Mucosa of stomach (tissue), 1 donor: ENCODE data around the gene GALNT2.

Experiments used
- H3K27me3 ChIP-seq: one replicate; pipeline ENCODE4 v1.7.0; 2013; ENCODE audit warnings: mild to moderate bottlenecking, low read length; ENCODE audit not compliant: control insufficient read depth, insufficient read depth
- H3K36me3 ChIP-seq: one replicate; pipeline ENCODE4 v1.7.0; 2013; ENCODE audit warnings: low read length; ENCODE audit not compliant: control insufficient read depth, insufficient read depth
- H3K4me1 ChIP-seq: one replicate; pipeline ENCODE4 v1.7.0; 2013; ENCODE audit warnings: mild to moderate bottlenecking, low read length; ENCODE audit not compliant: control insufficient read depth, insufficient read depth
- H3K4me3 ChIP-seq: one replicate; pipeline ENCODE4 v1.7.0; 2013; ENCODE audit warnings: low read length
- H3K9ac ChIP-seq: one replicate; pipeline ENCODE4 v1.7.0; 2013; ENCODE audit warnings: mild to moderate bottlenecking, low read length, moderate library complexity
- H3K9me3 ChIP-seq: one replicate; pipeline ENCODE4 v1.7.0; 2013; ENCODE audit warnings: mild to moderate bottlenecking, low read length, moderate library complexity; ENCODE audit not compliant: control insufficient read depth
- donor health status: Pancreatic carcinoma.

Gene GALNT2

DNA sequence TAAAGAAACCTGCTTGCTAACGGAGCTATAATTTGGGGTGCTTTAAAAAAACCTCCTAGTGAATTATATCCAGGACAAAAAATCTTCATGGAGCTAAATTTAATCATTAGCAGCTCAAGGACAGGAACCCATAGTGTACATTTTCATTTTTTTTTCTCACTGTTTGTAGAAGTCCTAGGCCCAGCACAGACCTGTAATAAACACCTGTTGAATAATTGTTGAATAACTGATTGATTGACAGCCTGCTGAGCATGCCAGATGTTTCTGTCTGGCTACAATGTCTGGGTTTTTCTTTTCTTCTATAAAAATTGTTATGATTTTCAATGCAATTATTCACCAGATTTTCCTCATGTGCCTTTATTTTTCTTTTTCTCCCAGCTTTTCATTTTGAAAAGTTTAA lies 10.9 kb upstream of the GALNT2 start:
- H3K9ac ChIP-seq, result no peak overlapping the region
- no peaks in the 10 kb centered on the region for H3K4me1 ChIP-seq
- H3K9me3 ChIP-seq, result no peaks in the 10 kb centered on the region
- no peaks in the 10 kb centered on the region for H3K27me3 ChIP-seq
- H3K36me3 ChIP-seq, result no peaks in the 10 kb centered on the region
- no peak overlapping the region for H3K4me3 ChIP-seq

DNA sequence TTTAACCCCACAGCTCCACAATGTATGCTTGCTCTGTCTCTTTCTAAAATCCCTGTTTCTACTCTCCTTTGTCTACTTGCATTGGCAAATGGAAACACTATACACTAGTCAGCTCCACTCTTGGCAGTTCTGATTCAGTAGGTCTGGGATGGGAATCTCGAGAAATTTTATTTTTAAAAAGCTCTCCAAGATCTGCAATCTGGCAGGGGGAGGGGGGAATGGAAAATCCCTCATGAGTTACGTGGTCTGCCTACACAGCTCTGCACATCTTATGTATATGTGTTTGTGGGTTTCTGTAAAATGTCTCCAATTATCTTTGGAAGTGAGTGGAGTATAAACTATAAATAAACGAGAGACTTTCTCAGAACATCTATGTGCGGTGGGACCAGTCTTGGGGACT lies 9.9 kb upstream of the GALNT2 start:
- Histone ChIP-seq H3K9me3 (no peaks in the 10 kb centered on the region), H3K4me1 (no peaks in the 10 kb centered on the region), H3K36me3 (no peaks in the 10 kb centered on the region), H3K4me3 (no peak overlapping the region), H3K9ac (no peak overlapping the region), H3K27me3 (no peaks in the 10 kb centered on the region)

DNA sequence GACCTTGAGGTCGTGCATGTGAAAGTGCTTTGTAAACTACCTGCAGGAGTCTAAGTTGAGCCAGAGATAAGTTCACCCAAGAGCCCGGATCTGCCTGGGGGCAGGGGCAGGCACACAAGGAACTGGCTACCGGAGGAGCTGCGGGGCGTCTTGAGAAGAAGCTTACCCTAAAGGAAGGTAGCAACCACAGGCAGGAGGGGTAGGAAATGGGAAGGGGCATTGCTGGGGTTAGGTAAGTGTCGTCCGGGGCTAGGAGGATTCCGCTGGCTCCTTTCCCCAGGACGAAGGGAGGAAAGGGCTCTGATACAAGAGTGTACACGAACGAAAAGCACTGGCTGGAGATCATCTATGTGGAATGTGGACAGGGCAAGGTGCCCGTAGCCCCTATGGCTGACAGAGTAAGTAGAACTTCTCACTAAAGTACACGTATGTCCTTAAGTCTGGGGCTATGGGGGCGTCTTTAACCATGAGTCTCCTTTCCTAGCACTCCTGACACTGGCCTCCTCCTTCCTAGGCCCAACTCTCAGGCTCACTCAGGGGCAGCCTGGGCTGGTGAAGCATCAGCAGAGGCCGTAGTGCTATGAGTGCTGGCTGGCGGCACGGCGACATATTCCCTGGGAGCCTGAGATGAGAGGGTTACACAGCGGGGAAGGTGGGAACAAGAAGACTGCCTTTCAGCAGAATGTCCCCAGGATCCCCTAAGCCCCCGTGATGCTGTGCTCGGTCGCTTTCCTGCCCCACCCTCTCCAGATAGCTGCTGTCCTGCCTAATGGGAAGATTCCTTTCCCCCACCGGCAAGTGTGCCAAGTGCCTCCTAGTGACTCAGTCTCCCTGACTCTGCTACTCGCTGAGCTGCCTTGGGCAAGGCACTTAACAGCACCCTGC lies 9.1 kb upstream of the GALNT2 start:
- H3K9ac ChIP-seq, result no peak overlapping the region
- no peak overlapping the region for H3K4me3 ChIP-seq
- no peaks in the 10 kb centered on the region for H3K9me3 ChIP-seq
- H3K4me1 ChIP-seq, result no peaks in the 10 kb centered on the region
- no peaks in the 10 kb centered on the region for H3K36me3 ChIP-seq
- no peaks in the 10 kb centered on the region for H3K27me3 ChIP-seq

- H3K4me3 ChIP-seq, result no peak overlapping the region
- H3K9me3 ChIP-seq, result no peaks in the 10 kb centered on the region
- no peak overlapping the region for H3K9ac ChIP-seq
- H3K27me3 ChIP-seq, result no peaks in the 10 kb centered on the region
- no peaks in the 10 kb centered on the region for H3K4me1 ChIP-seq
- no peaks in the 10 kb centered on the region for H3K36me3 ChIP-seq
Measured at GRCh38 chr1:230058626-230059025, 8.4 kb upstream of the GALNT2 start.

DNA sequence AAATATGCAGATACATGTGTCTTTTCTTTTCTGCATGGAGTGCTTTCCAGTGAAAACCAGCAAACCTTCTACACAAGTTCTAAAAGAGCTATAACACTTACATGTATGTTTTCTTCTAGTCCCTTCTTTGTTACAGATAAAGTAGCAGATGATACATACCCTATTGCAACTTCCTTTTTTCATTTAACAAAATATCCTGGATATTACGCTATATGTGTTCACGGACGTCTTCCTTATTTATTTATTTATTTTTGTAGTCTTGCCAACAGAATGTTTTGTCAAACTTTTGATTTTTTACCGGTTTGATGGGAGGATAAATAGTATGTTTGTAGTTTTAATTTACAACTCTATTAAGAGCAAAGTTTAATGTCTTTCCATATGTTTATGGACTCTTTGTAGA lies 5.2 kb upstream of the GALNT2 start:
- Histone ChIP-seq H3K27me3 (no peaks in the 10 kb centered on the region), H3K9ac (no peak overlapping the region), H3K9me3 (no peaks in the 10 kb centered on the region), H3K4me3 (no peak overlapping the region), H3K36me3 (no peaks in the 10 kb centered on the region), H3K4me1 (no peaks in the 10 kb centered on the region)

DNA sequence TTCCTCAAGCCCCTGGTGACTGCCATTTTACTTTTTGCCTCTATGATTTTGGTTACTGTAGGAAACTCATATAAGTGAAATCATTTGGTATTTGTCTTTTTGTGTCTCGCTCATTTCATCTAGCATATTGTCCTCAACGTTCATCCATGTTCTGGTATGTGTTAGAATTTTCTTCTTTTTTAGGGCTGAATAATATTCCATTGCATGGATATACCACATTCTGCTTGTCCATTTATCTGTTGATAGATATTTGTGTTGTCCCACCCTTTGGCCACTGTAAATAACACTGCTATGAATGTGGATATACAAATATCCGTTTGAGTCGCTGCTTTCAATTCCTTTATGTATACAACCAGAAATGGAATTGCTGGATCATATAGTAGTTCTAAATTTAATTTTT lies 4.5 kb upstream of the GALNT2 start:
- no peaks in the 10 kb centered on the region for H3K27me3 ChIP-seq
- no peak overlapping the region for H3K4me3 ChIP-seq
- H3K9me3 ChIP-seq, result no peaks in the 10 kb centered on the region
- H3K36me3 ChIP-seq, result no peaks in the 10 kb centered on the region
- H3K9ac ChIP-seq, result no peak overlapping the region
- no peaks in the 10 kb centered on the region for H3K4me1 ChIP-seq

DNA sequence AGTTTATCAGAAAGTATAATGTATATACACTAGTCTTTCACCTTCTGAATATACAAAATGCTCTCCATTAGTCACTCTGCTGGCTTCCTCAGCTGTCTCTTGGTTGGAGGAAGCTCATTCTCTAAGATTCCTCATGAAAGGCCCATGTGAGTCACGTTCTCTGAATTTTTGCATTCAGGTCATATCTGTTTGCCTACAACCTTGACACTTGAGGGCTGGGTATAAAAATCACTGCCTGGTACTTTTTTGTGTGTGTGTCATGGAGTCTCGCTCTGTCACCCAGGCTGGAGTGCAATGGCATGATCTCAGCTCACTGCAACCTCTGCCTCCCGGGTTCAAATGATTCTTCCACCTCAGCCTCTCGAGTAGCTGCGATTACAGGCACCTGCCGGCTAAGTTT lies 2.8 kb upstream of the GALNT2 start:
- Histone ChIP-seq H3K27me3 (no peaks in the 10 kb centered on the region), H3K4me1 (peaks cover 9% of the 10 kb centered on the region), H3K9me3 (no peaks in the 10 kb centered on the region), H3K9ac (no peak overlapping the region), H3K36me3 (no peaks in the 10 kb centered on the region), H3K4me3 (no peak overlapping the region)

DNA sequence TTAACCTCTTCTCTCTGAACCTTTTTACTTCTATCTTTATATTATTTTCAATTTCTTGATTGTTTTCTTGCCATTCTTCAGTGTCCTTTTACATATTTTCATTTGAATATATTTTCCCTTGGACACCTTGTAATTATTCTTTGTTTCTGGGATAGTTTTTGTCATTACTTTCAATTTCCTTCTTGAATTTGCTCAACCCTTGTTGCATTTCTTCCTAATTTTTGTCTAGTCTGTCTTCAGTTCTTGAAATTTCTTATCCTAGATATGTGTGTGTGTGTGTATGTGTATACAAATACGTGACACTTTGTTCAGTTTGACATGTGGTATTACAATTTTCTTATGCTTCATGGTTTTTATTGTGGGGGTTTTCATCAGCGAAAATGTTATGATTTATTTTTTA lies 1.9 kb upstream of the GALNT2 start:
- no peaks in the 10 kb centered on the region for H3K9me3 ChIP-seq
- no peak overlapping the region for H3K4me3 ChIP-seq
- no peak overlapping the region for H3K9ac ChIP-seq
- H3K36me3 ChIP-seq, result no peaks in the 10 kb centered on the region
- H3K4me1 ChIP-seq, result peaks cover 11% of the 10 kb centered on the region
- no peaks in the 10 kb centered on the region for H3K27me3 ChIP-seq

DNA sequence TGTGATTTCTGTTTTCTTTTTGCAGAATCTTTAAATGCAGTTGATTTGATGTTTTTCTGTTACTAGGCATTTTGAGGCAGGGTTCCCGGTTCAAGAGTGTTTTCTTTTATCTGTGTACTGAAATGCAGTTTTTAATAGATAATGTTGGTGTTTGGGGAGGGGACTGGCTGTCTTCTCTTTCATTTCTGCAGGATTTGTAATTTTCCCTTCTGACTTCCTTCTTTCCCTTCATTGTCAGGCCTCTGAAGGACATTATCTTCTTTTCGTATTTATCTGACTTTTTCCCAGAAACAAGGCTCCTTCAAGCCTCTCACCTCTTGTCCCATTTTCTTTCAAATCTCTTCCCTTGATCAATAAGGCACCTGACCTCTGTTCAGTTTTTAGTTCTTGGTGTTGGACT lies 1.5 kb upstream of the GALNT2 start:
- H3K9ac ChIP-seq, result no peak overlapping the region
- H3K4me3 ChIP-seq, result no peak overlapping the region
- H3K9me3 ChIP-seq, result no peaks in the 10 kb centered on the region
- H3K36me3 ChIP-seq, result no peaks in the 10 kb centered on the region
- no peaks in the 10 kb centered on the region for H3K27me3 ChIP-seq
- H3K4me1 ChIP-seq, result peaks cover 11% of the 10 kb centered on the region

GRCh38 chr1:230066031-230066430 lies 1.0 kb upstream of the GALNT2 start:
- Histone ChIP-seq H3K4me1 (peaks cover 11% of the 10 kb centered on the region), H3K9ac (peak overlapping the region; percentile 61), H3K9me3 (no peaks in the 10 kb centered on the region), H3K4me3 (no peak overlapping the region), H3K27me3 (no peaks in the 10 kb centered on the region), H3K36me3 (no peaks in the 10 kb centered on the region)

GRCh38 chr1:230067419-230067870 lies 407 bp downstream of the GALNT2 start:
- no peaks in the 10 kb centered on the region for H3K36me3 ChIP-seq
- H3K9me3 ChIP-seq, result no peaks in the 10 kb centered on the region
- H3K4me1 ChIP-seq, result peaks cover 11% of the 10 kb centered on the region
- no peaks in the 10 kb centered on the region for H3K27me3 ChIP-seq
- peak overlapping the region; percentile 52 for H3K4me3 ChIP-seq
- H3K9ac ChIP-seq, result peak overlapping the region; percentile 75

GRCh38 chr1:230067871-230068620 lies 1.0 kb downstream of the GALNT2 start:
- H3K9me3 ChIP-seq, result no peaks in the 10 kb centered on the region
- no peaks in the 10 kb centered on the region for H3K36me3 ChIP-seq
- H3K4me3 ChIP-seq, result peak overlapping the region; percentile 52
- H3K27me3 ChIP-seq, result no peaks in the 10 kb centered on the region
- peaks cover 11% of the 10 kb centered on the region for H3K4me1 ChIP-seq
- peak overlapping the region; percentile 75 for H3K9ac ChIP-seq
